GM19467 (cell line): ENCODE measurements around the gene ISG15.

ENCODE experiments used
- ATAC-seq: cut with Tn5 transposase; IDR thresholded peaks from one replicate; pipeline ENCODE4 v1.9.1; 2021; ENCODE audit warnings: mild to moderate bottlenecking, moderate library complexity; ENCODE audit not compliant: unreplicated experiment

The ISG15 gene

GRCh38 chr1:1013105-1013921 lies at the start of gene ISG15:
ISG15 (plus strand) TSS chr1:1013497; CDS start chr1:1013574, 77 bp downstream.
- peak; percentile 73 for ATAC-seq

GRCh38 chr1:963746-964525 lies 49.4 kb upstream of the ISG15 start:
- no peak for ATAC-seq

- no peak for ATAC-seq
Measured at GRCh38 chr1:964691-965525, 48.4 kb upstream of the ISG15 start.

- no peak for ATAC-seq
Measured at GRCh38 chr1:965526-966134, 47.7 kb upstream of the ISG15 start.

GRCh38 chr1:966135-966703 lies 47.1 kb upstream of the ISG15 start, which contains the start of gene PLEKHN1:
PLEKHN1 (plus strand) TSS chr1:966482; CDS start chr1:966532, 50 bp downstream.
- peak; percentile 33 for ATAC-seq

GRCh38 chr1:966704-967300 lies 46.5 kb upstream of the ISG15 start:
- ATAC-seq: peak; percentile 57

GRCh38 chr1:967466-968343 lies 45.6 kb upstream of the ISG15 start:
- ATAC-seq: no peak

GRCh38 chr1:969260-969855 lies 43.9 kb upstream of the ISG15 start:
- ATAC-seq: no peak

- ATAC-seq: no peak
Measured at GRCh38 chr1:970242-970972, 42.9 kb upstream of the ISG15 start.

- ATAC-seq: no peak
Measured at GRCh38 chr1:970973-971730, 42.1 kb upstream of the ISG15 start.

- no peak for ATAC-seq
Measured at GRCh38 chr1:971751-972506, 41.4 kb upstream of the ISG15 start.

GRCh38 chr1:972726-973458 lies 40.4 kb upstream of the ISG15 start:
- ATAC-seq: no peak

GRCh38 chr1:973459-974292 lies 39.6 kb upstream of the ISG15 start:
- no peak for ATAC-seq

- no peak for ATAC-seq
Measured at GRCh38 chr1:974293-974640, 39.0 kb upstream of the ISG15 start.
